ENCODE data around the gene TMEM51.

DNA sequence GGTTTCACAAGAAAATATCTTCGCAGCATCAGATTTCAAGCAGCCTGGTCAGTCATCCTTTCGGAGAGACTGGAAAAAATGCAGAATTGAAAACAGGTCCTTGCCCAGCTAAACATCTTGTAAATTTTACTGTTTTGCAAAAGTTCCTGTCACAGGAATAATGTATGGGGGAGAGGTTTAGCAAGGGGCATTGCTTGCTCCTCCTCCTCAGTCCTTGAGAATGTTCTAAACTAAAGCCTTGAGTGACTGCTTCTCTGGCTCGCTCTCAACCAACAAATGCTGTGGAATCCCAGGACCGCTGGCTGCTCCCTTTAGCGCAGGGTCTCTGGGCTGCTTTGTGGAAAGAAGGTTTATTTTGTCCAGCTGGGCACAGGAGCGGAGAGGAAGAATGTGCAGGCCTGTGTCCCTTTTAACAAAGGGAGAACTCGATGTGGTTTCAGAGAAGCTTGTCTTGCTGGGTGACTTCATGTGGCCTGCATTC, 59.8 kb downstream of the TMEM51 start:
- TF ChIP-seq, protein P1, sequence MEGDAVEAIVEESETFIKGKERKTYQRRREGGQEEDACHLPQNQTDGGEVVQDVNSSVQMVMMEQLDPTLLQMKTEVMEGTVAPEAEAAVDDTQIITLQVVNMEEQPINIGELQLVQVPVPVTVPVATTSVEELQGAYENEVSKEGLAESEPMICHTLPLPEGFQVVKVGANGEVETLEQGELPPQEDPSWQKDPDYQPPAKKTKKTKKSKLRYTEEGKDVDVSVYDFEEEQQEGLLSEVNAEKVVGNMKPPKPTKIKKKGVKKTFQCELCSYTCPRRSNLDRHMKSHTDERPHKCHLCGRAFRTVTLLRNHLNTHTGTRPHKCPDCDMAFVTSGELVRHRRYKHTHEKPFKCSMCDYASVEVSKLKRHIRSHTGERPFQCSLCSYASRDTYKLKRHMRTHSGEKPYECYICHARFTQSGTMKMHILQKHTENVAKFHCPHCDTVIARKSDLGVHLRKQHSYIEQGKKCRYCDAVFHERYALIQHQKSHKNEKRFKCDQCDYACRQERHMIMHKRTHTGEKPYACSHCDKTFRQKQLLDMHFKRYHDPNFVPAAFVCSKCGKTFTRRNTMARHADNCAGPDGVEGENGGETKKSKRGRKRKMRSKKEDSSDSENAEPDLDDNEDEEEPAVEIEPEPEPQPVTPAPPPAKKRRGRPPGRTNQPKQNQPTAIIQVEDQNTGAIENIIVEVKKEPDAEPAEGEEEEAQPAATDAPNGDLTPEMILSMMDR (optimal IDR thresholded peaks at IDR 0.05 in 1 of 3, IDR thresholded peaks at IDR 0.05 in 1 of 3, conservative IDR thresholded peaks at IDR 0.05 in 1 of 3; ENCODE audit: extremely low read depth in 1 of 3, insufficient read depth in 2 of 3, low read length in 3 of 3): no peak
- no peak for TF ChIP-seq EZH2 (IDR thresholded peaks at IDR 0.05; ENCODE audit: low read length)

Data from keratinocyte (primary cell).